ENCODE measurements around the gene PPM1A.

PPM1A gene

GRCh38 chr14:60210703-60211102 lies 38.3 kb upstream of the PPM1A start:
- TF ChIP-seq CTCF (IDR thresholded peaks at IDR 0.05; ENCODE audit: low read depth, low read length), result no peak
- no peak overlapping the region for H3K4me3 ChIP-seq (ENCODE audit: low read depth, low read length)

DNA sequence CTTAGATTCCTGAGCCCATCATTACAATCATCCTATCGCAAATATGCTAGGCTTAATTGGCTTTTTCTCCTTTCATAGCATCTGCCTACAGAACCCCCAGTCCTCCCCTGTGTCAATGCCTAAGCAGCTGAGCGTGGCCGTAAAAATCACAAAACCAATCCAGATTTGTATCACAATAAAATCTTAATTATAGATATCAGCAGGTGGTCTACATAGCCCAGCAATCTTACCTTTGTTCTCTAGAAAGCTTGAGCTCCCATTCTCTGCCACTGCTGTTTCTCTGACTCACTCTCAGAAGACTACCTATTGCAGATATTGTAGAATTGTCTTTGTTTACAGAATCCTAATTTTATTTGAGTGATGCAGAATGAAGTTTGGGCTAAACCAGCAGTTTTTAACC lies 37.9 kb upstream of the PPM1A start:
- no peak overlapping the region for H3K4me3 ChIP-seq (ENCODE audit: low read depth, low read length)
- TF ChIP-seq CTCF (IDR thresholded peaks at IDR 0.05; ENCODE audit: low read depth, low read length), result no peak

- TF ChIP-seq CTCF (IDR thresholded peaks at IDR 0.05; ENCODE audit: low read depth, low read length), result no peak
- H3K4me3 ChIP-seq (ENCODE audit: low read depth, low read length), result no peak overlapping the region
These were observed 36.3 kb upstream of the PPM1A start for GRCh38 chr14:60212503-60213371.

- TF ChIP-seq CTCF (IDR thresholded peaks at IDR 0.05; ENCODE audit: low read depth, low read length), result no peak
- H3K4me3 ChIP-seq (ENCODE audit: low read depth, low read length), result no peak overlapping the region
These were observed 35.0 kb upstream of the PPM1A start for GRCh38 chr14:60214003-60214402.

GRCh38 chr14:60214415-60215126 lies 34.5 kb upstream of the PPM1A start:
- no peak overlapping the region for H3K4me3 ChIP-seq (ENCODE audit: low read depth, low read length)
- TF ChIP-seq CTCF (IDR thresholded peaks at IDR 0.05; ENCODE audit: low read depth, low read length), result no peak

- TF ChIP-seq CTCF (IDR thresholded peaks at IDR 0.05; ENCODE audit: low read depth, low read length), result no peak
- no peak overlapping the region for H3K4me3 ChIP-seq (ENCODE audit: low read depth, low read length)
These were observed 33.9 kb upstream of the PPM1A start for GRCh38 chr14:60215127-60215444.

Measured in WI38 (cell line).